ENCODE data around the gene TICRR. TPM values are rescaled to one million over a fixed set of nuclear protein-coding genes. Genes with fewer than 3 reads are reported as not detected.

TICRR gene
- total and polyA plus RNA-seq, 9 donors = 0.08 to 0.32 (median 0.25) TPM

DNA sequence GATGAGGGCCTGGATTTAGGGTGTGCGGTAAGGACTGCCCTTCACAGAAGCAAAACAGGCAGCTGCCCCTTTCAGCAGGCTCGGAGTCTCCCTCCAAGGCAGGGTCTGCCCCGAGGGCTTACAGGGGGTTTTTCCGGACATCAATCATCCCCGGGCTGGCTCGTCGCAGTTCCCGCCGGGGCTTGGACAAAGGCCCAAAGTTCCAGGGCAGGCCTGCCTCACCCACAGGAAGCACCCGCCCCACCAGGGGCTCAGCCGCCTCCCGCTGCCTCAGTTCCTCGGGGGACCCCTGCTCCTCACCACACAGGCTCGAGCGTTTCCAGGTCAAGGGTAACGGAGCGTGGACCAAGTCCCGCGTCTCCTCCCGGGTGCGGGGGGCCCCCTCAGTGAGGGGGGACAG, 53.0 kb downstream of the TICRR start:
- Histone ChIP-seq H3K9me3 (no peaks in the 10 kb centered on the region), H3K27ac (no peak overlapping the region), H3K4me1 (ENCODE audit: insufficient read depth) (no peaks in the 10 kb centered on the region), H3K27me3 (no peaks in the 10 kb centered on the region), H3K36me3 (no peaks in the 10 kb centered on the region), H3K4me3 (no peak overlapping the region)
- intact Hi-C loops (cut with DNase I) = no loop called here
- TF ChIP-seq POLR2A (IDR thresholded peaks at IDR 0.05) (no peak), EP300 (IDR thresholded peaks at IDR 0.05) (no peak)
- TF ChIP-seq, protein P1, sequence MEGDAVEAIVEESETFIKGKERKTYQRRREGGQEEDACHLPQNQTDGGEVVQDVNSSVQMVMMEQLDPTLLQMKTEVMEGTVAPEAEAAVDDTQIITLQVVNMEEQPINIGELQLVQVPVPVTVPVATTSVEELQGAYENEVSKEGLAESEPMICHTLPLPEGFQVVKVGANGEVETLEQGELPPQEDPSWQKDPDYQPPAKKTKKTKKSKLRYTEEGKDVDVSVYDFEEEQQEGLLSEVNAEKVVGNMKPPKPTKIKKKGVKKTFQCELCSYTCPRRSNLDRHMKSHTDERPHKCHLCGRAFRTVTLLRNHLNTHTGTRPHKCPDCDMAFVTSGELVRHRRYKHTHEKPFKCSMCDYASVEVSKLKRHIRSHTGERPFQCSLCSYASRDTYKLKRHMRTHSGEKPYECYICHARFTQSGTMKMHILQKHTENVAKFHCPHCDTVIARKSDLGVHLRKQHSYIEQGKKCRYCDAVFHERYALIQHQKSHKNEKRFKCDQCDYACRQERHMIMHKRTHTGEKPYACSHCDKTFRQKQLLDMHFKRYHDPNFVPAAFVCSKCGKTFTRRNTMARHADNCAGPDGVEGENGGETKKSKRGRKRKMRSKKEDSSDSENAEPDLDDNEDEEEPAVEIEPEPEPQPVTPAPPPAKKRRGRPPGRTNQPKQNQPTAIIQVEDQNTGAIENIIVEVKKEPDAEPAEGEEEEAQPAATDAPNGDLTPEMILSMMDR (IDR thresholded peaks at IDR 0.05) = no peak
- DNase-seq = no peak
- WGBS, 3 donors = 81 to 84% (median 84%) methylated on average over 21 of the region's 21 CpGs

DNA sequence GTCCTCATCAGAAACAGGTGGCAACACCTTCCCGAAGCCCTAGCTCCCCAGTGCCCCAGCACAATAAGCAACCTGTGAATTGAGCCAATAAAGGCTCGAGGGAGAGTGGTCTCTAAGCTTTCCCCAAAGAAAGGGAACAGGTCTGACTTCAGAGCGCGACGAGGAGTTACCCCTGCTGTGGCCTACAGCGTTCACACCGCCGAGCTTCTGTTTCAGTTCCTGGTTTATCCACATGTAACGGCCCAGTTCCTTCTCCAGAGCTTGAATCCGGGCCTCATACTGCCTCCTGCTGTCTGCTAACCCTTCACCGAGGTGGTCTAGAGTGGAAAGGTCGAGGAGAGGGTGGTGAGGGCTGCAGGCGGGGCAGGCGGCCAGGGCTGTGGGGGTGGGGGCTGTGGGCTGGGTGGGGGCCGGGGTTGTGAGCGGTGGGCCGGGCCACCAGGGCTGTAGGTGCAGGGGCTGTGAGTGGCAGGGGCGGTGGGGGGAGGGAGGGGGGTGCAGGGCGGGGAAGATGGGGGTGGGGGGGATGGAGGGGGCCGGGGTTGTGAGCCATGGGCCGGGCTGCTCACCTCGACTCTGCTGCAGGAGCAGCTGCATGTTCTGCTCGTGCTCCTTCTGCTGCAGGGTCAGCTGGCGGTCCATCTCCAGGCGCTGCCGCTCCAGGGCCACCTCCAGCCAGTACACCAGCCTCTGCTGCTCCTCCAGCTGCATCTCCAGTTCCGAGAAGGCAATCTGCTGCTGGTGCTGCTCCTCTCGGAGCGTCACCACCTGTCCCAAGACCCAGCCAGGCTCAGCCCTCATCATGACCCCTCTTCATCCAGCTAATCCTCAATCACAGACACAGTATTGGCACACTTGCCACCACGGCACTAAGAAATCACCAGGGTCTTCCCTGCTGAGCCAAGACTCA, 53.8 kb downstream of the TICRR start:
- no peak for DNase-seq
- H3K36me3 ChIP-seq = no peaks in the 10 kb centered on the region
- no peaks in the 10 kb centered on the region for H3K9me3 ChIP-seq
- intact Hi-C loops (cut with DNase I) = no loop called here
- no peaks in the 10 kb centered on the region for H3K4me1 ChIP-seq (ENCODE audit: insufficient read depth)
- H3K27me3 ChIP-seq = no peaks in the 10 kb centered on the region
- TF ChIP-seq, protein P1 (IDR thresholded peaks at IDR 0.05) = no peak
- TF ChIP-seq EP300 (IDR thresholded peaks at IDR 0.05) (no peak), POLR2A (IDR thresholded peaks at IDR 0.05) (no peak)
- WGBS, 3 donors = 90 to 93% (median 92%) methylated on average over 28 to 30 of the region's 30 CpGs
- H3K27ac ChIP-seq = no peak overlapping the region
- H3K4me3 ChIP-seq = no peak overlapping the region

DNA sequence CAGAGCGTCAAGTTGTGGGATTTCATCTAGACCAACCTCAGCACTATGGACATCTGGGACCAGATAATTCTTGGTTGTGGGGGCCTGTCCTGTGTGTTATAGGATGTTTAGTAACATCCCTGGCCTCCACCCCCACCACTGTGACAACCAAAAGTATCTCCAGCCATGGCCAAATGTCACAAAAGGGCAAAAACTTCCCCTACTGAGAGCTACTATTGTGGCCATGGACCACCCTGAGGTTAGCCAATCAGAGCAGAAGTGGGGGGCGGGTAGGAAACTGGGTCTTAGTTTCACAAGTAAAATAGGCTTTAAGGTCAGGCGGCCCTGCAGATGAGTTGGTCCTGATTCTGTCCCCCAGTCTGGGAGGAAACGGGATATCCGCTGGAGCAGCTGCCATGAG, 54.6 kb downstream of the TICRR start:
- Histone ChIP-seq H3K4me1 (ENCODE audit: insufficient read depth) (no peaks in the 10 kb centered on the region), H3K4me3 (no peak overlapping the region), H3K36me3 (no peaks in the 10 kb centered on the region), H3K27ac (no peak overlapping the region), H3K9me3 (no peaks in the 10 kb centered on the region), H3K27me3 (no peaks in the 10 kb centered on the region)
- TF ChIP-seq POLR2A (IDR thresholded peaks at IDR 0.05) (no peak), EP300 (IDR thresholded peaks at IDR 0.05) (no peak)
- TF ChIP-seq, protein P1 (IDR thresholded peaks at IDR 0.05) = no peak
- 96 to 99% (median 98%) methylated on average over 5 of the region's 5 CpGs for WGBS, 3 donors
- intact Hi-C loops (cut with DNase I) = no loop called here
- no peak for DNase-seq

DNA sequence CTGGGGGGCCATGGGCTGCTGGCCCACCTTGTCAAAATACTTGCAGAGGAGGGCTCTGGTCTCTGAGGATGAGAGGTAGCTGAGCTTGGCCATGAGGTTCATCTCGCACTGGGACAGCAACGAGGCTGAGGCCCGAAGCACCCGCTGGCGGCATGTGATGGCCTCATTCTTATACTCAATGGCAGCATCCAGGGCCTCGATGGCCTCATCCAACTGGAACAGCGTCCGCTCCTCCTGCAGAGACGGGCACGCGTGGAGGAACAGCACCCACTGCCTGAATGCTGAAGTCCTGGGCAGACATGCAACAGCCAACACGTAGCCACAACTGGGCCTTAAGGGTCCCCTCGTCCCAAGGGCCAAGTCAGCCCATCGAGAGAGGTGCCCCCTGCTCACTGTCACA, 55.0 kb downstream of the TICRR start:
- Histone ChIP-seq H3K27ac (no peak overlapping the region), H3K4me3 (no peak overlapping the region), H3K27me3 (no peaks in the 10 kb centered on the region), H3K36me3 (no peaks in the 10 kb centered on the region), H3K9me3 (no peaks in the 10 kb centered on the region), H3K4me1 (ENCODE audit: insufficient read depth) (no peaks in the 10 kb centered on the region)
- WGBS, 3 donors = 93 to 97% (median 95%) methylated on average over 14 of the region's 14 CpGs
- DNase-seq = no peak
- no peak for TF ChIP-seq EP300 (IDR thresholded peaks at IDR 0.05)
- no peak for TF ChIP-seq POLR2A (IDR thresholded peaks at IDR 0.05)
- TF ChIP-seq, protein P1 (IDR thresholded peaks at IDR 0.05) = no peak
- intact Hi-C loops (cut with DNase I) = no loop called here

All from ovary (tissue), 9 donors.